DMS53 treated with DMSO at 0.1 percent for 48 hours (cell line): ENCODE data around the gene ZMPSTE24.
"Not testable (repeated sequence)": the region's sequence is repeated elsewhere in the genome, so short reads cannot be mapped to it uniquely, and the experiment has no call there.

ENCODE experiments used
- DNase-seq: peaks from one replicate; lab custom pipeline; 2025; ENCODE audit not compliant: unreplicated experiment; lab: John Stamatoyannopoulos, UW

ZMPSTE24 gene

DNA sequence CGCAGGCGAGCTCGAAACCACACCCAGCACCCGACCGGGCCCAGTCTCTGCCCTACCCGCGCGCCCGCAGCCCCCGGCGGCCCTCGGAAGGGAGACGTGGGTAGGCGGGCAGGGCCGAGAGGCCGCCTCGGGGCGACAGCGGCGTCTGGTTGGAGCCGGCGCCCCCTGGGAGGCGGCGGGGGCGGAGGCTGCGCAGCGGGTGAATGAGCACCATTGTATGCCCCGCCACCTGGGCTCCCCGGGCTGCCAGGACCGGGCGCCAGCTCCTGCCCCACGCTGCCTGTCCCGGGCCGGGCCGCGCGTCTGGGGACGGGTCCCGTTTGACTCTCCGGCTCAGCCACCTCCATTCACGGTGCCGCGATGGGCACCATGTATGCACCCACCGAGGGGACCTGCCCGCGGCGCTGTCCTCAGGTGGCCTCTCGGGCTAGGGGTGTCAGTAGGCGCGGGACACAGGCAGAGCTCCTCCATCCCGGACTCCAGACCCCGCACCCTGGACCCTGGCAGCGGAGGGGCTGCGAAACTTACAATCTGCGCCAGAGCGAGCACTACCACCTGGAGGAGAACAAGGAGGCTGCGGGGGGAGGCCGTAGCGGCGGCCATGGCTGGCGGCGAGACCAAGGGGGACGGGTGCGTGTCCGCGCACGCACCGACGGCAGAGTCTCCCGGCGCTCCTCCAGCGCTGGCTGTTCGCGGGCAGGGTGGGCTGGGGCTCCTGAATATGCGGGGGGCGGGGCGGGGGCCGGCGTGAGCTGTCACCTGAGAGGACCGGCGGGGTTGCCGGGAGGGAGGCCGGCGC, 58.8 kb downstream of the ZMPSTE24 start, which contains the start of gene COL9A2:
TSS of gene COL9A2 (minus strand) at position 692 of the 799 bp plus-strand sequence. CDS start at position 603, 89 bp downstream.
- DNase-seq: peak; percentile 33

DNA sequence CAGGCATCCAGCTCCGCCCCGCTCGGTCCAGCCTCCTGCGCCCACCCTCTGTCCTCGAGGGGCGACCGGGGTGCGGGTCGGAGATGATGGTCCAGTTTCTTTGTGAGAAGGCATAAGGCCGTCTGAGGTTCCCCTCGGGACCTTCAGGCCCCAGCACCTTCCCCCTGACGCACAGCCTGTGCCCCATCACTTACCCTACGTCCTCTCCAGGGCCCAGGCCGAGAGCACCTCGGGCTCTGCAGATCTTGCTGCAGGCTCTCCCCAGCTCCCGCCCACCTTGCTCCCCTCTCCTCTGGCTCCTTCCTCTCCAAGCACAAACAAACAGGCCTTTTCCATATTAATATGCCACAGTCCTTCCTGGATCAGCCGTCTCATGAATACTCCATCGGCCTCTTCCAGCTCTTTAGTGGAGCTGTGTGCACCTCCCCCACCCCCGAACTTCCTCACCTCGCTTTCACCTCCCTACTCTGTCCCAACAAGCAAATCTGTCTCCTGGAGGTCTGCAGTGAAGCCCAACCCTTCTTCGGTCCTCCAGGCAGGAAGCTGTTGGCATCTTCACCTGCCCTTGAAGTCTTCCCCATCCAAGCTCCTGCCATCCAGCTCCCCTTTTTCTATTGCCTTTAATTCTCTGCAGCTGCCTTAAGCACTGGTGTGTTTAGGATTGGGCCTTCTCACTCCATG, 59.5 kb downstream of the ZMPSTE24 start:
- no peak for DNase-seq

DNA sequence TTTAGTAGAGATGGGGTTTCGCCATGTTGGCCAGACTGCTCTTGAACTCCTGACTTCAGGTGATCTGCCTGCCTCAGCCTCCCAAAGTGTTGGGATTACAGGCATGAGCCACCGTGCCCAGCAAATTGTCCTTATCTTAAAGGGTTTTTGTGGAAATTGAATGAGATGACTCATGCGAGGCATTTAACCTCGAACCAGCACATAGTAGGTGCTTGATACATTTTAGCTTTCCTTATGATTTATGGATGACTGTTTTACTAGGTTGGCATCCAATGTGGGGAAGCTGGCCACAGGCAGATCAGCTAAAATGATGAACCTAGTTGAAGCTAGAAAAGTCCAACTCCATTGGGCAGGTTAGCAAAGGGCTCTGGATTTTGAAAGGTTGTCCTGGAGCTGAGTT, 60.4 kb downstream of the ZMPSTE24 start:
- DNase-seq: no peak

DNA sequence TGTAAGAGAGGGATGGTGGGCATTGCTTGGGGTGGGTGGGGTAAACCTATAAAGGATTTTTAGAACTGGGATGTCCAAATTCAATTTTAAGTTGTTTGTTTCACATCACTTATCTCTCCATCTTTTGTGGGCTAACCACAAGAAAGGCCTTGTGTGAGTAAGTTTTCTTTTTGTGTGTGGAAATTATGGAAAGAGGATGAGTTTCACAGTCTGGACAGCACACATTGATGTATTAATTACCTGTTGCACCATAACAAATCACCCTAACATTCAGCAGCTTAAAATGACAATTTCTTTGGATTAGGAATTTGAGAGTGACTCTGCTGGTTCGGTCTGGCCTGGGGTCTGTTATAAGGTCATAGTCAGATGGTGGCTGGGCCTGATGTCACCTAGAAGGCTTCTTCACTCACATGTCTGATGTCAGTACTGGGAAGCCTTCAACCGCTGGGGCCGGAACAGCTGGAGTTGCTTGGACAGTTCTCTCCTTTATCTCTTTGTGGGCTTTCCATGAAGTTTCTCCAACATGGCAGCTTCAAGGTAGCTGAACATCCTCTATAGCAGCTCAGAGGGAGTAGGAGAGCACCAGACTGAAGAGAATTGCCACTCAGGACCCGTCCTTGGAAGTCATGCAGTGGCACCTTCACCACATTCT, 61.1 kb downstream of the ZMPSTE24 start:
- DNase-seq: no peak

DNA sequence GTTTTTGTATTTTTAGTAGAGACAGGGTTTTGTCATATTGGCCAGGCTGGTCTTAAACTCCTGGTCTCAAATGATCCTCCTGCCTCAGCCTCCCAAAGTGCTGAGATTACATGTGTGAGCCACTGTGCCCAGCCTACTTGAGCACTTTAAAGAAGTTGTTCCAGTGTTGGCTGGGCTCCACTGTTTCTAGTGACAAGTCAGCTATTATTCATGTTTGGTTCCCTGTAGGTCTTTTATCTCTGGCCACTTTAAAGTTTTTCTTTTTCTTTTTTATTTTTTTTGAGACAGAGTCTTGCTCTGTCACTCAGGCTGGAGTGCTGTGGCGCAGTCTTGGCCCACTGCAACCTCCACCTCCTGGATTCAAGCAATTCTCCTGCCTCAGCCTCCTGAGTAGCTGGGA, 73.4 kb downstream of the ZMPSTE24 start:
- not testable (repeated sequence) for DNase-seq

DNA sequence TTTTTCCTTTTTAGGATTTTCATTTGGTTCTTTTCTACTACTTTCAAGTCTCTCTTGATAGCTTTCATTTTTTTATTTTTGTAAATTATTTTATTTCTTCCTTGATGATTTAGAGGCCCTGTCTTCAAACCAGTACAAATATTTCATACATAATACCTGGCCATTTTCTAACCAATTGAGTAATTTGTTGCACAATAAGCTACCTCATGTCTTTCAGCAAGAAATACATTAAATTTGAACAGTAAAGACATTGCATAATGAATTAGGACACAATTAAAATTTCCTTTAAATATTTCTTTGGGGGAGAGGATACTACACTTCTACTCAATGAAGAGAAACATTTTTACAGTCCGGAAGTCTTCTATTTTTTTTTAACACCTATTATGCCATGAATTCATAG, 74.7 kb downstream of the ZMPSTE24 start:
- no peak for DNase-seq

DNA sequence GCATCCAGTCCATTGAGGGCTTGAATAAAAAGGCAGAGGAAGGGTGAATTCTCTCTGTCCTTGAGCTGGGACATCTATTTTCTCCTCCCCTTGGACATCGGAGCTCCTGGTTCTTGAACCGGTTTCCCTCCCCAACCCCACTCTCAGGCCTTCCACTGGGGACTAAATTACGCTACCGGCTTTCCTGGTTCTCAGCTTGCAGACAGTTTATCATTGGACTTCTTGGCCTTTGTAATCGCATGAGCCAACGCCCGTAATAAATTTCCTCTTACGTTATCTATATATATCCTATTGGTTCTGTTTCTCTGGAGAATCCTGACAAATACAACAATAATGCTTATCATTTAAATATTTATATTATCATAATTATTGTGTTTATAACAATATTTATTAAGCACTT, 79.4 kb downstream of the ZMPSTE24 start:
- no peak for DNase-seq

DNA sequence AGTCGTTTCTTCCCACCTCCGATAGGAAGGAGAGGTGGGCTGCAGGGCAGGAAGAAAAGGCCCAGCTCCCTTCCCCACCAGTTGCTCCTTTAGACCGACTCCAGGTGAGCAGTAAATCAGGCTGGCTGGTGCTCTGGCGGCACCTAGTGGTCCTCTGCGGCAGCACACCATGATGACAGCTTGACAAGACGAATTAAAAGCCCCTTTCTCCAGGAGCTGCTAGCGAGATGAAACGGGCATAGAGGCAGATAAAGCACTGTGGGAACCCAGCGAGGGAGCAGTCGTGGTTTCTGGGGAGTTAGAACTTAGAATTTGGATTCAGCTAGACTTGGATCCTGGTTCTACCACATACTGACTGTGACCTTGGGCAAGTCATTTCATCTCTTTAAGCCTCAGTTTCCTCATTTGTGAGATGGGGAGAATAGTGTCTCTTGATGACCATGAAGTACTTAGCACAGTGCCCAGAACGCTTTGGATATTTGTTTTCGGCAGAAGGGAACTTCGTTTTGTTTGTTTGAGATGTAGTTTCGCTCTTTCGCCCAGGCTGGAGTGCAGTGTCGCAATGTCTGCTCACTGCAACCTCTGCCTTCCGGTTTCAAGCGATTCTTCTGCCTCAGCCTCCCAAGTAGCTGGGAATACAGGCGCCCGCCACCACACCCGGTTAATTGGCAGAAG, 80.8 kb downstream of the ZMPSTE24 start:
- peak; percentile 73 for DNase-seq

DNA sequence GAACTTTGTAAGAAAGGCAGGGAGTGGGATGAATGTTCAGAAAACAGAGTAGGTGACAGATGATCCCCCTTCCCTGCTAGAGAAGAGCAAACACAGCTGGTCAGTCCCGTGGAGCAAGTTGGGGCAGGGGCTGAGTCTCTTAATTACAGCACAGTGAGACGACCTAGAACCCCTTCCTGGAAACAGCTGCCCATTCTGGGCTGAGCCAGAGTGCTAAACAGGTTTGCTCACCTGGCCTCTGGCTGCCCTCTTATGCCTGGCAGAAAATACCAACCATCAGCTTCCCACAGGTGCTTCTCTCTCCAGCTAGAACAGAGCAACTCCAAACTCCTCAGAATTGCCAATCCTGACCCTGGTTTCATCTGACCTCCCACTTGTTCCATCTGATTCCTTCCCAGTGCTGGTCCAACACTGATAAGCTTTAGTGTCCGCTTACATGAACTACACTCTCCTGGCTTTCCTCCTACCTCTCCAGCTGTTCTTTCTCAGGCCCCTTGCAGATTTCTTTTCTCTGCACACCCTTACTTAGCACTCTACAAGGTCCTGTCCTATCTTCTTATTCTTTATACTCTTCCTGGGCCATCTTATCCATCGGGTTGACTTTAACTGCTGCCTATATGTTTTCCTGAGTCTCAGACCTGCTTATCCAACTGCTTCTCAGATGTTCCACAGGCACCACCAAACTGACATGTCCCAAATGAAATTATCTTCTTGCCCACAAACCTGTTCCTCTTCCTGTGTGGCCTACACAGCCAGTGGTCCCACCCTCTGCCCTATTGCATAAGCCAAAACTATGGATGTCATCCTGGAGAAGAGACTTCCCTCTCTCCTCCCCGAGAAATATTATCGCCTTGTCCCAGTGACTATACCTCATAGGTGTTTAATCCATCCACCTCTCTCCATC, 81.6 kb downstream of the ZMPSTE24 start:
- DNase-seq: no peak

DNA sequence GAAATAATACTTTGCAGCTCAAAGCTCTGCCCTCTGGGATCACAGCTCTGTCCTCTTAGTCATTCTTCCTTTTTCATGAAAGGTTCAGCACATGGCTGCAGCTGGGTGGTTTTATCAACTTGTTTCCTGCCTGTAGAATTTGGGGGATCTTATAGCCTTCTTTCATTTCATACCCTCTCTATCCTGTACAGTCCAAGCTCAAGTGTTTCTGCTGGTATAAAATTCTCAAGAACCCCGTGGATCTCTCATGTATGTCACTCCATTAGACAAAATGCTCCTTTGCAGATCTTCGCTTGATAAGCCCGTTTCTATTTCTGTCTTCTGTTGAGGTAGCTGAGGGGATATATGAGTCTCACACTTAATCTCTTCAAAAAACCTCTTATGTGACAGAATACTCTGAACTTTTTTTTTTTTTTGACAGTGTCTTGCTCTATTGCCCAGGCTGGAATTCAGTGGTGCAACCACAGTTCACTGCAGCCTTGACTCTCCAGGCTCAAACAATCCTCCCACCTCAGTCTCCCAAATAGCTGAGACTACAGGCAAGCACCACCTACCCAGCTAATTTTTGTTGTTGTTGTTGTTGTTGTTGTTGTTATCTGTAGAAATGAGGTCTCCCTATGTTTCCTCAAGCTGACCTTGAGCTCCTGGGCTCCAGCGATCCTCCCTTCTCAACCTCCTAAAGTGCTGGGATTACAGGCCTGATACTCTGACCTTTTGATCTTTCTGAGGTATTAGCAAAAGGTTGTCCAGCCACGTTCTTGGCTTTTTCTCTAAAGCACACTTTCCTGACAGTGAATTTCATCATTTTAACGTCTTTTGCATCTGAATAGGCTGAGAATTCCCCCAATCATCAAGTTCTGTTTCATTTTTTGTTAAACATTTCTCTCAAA, 83.7 kb downstream of the ZMPSTE24 start:
- DNase-seq: no peak

DNA sequence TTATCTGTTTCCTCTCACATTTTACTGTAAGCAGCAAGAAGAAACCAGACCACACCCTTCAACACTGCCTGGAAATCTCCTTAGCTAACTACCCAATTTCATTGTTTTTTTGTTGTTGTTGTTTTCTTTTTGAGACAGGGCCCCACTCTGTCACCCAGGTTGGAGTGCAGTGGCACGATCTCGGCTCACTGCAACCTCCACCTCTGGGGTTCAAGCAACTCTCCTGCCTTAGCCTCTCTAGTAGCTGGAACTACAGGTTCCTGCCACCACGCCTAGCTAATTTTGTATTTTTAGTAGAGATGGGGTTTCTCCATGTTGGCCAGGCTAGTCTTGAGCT, 84.3 kb downstream of the ZMPSTE24 start:
- not testable (repeated sequence) for DNase-seq
